Effector memory CD4-positive, alpha-beta T cell (primary cell): ENCODE data around the gene PDE6H.

Experiments
- DNase-seq, 3 donors: peaks; one replicate each; pipeline ENCODE4 v3.0.0-alpha.2; 2020
- H3K27ac ChIP-seq: 2 replicates; pipeline ENCODE4 v1.7.0; 2013; ENCODE audit warnings: mild to moderate bottlenecking, low read length, moderate library complexity; ENCODE audit not compliant: insufficient read depth, poor library complexity, severe bottlenecking
- H3K27me3 ChIP-seq: replicated peaks from 2 replicates; pipeline ENCODE4 v1.7.0; 2013; ENCODE audit warnings: mild to moderate bottlenecking, low read length; ENCODE audit not compliant: insufficient read depth, control insufficient read depth, poor library complexity, severe bottlenecking
- H3K36me3 ChIP-seq: 2 replicates; pipeline ENCODE4 v1.7.0; 2013; ENCODE audit warnings: mild to moderate bottlenecking, low read length, moderate library complexity; ENCODE audit not compliant: control insufficient read depth, insufficient read depth
- H3K4me1 ChIP-seq: 2 replicates; pipeline ENCODE4 v1.7.0; 2013; ENCODE audit warnings: low read length, mild to moderate bottlenecking; ENCODE audit not compliant: control insufficient read depth, insufficient read depth, poor library complexity, severe bottlenecking
- H3K4me3 ChIP-seq: 2 replicates; pipeline ENCODE4 v1.7.0; 2013; ENCODE audit warnings: low read length, low read depth, mild to moderate bottlenecking; ENCODE audit not compliant: insufficient read depth, poor library complexity, severe bottlenecking
- H3K9me3 ChIP-seq: 2 replicates; pipeline ENCODE4 v1.7.0; 2013; ENCODE audit warnings: mild to moderate bottlenecking, low read length, moderate library complexity; ENCODE audit not compliant: control insufficient read depth

The PDE6H gene

DNA sequence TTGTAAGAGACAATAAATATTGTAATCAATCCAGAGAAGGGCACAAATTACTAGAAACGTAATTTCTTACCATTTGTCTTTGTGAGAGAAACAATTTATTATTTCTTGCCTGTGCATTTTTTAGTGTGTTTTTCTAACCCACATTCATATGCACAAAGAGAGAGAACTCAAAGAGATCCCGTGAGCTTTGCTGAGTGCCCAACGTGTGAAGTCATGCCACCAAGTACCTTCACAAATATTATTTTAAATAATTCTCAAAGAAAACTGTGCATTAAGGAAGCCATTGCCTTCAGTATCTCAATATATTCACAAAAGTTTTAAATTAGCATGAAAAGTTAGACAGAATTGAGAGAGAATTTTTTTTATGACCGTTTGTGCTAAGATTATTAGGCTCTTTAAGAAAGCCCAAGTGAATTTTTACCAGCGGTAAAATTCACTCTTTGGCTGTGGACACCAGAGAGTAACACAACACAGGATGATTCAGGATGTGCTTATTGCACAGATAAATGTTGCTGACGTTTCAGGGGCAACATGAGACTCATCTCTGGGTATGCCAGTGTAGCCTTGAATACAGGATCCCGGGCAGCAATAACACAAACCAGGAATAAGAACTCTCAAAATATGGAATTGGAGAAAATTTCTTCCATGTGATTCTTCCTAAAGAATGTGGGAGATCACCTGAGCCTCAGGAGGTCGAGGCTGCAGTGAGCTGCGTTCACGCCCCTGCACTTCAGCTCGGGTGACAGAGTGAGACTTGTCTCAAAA is 14.3 kb upstream of the PDE6H start:
- H3K4me3 ChIP-seq: peak overlapping the region; percentile 64
- no peaks in the 10 kb centered on the region for H3K27me3 ChIP-seq
- H3K27ac ChIP-seq: peak overlapping the region; percentile 90
- no peak for DNase-seq
- peaks cover 53% of the 10 kb centered on the region for H3K4me1 ChIP-seq
- H3K9me3 ChIP-seq: no peaks in the 10 kb centered on the region
- H3K36me3 ChIP-seq: no peaks in the 10 kb centered on the region

DNA sequence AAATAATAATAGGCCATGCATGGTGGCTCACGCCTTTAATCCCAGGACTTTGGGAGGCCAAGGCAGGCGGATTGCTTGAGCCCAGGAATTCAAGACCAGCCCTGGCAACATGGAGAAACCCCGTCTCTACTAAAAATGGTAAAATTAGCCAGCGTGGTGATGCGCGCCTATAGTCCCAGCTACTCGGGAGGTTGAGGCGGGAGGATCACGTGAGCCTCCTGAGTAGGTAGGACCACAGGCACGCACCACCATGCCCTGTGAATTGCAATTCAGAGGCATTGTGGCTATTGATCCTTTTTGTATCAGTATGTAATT is 13.8 kb upstream of the PDE6H start:
- DNase-seq: no peak
- peak overlapping the region; percentile 64 for H3K4me3 ChIP-seq
- no peaks in the 10 kb centered on the region for H3K9me3 ChIP-seq
- H3K27me3 ChIP-seq: no peaks in the 10 kb centered on the region
- H3K36me3 ChIP-seq: no peaks in the 10 kb centered on the region
- H3K27ac ChIP-seq: peak overlapping the region; percentile 90
- peaks cover 53% of the 10 kb centered on the region for H3K4me1 ChIP-seq

DNA sequence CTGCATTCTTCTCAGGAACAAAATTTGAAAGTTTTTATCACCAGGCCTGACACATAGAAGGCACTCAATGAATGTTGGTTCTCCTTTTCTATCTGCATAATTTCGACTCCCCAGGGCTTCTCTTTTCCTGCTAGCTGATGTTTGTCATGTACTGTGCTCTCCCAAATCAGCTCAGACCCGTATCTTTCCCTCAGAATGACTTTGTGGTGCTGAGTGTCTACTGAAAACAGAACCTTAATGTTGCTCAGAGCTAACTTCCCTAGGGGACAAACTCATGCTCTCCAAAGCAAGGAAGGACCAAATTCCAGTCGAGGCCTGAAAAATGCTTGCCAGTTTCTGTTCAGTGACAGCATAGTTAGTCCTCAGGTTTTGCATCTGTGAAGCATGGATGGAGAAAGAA is 13.4 kb upstream of the PDE6H start:
- H3K4me3 ChIP-seq: peak overlapping the region; percentile 64
- no peak for DNase-seq
- H3K27me3 ChIP-seq: no peaks in the 10 kb centered on the region
- H3K4me1 ChIP-seq: peaks cover 53% of the 10 kb centered on the region
- peak overlapping the region; percentile 90 for H3K27ac ChIP-seq
- no peaks in the 10 kb centered on the region for H3K36me3 ChIP-seq
- H3K9me3 ChIP-seq: no peaks in the 10 kb centered on the region

DNA sequence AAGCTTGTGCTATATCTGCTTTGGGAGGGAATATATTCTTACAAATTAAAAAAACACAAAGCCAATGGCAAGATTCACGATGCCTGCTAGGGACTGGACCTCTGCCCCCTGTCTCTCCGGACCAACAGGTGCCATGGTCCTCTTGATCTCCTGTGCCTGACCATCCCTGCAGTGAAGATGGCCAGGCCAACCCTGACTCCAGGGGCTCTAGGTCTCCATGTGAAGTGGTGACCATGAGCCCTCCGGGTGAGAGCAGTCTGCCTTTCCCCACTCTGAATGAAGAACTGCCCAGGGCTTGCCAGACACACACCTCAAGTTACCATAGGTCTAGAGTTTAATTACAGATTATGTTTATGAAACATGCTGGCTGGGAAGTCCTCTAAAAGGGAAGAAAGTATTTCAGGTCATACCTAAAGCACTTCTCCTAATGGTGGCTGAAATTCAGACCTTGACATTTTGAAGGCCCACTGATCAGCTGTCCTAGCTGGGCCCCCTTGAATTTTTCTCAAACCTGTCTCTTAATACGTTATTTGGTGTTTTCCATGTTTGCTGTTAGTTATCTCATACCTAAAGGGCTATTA is 12.8 kb upstream of the PDE6H start:
- Histone ChIP-seq H3K4me1 (peaks cover 54% of the 10 kb centered on the region), H3K4me3 (peak overlapping the region; percentile 64), H3K27ac (peak overlapping the region; percentile 90), H3K9me3 (no peaks in the 10 kb centered on the region), H3K27me3 (no peaks in the 10 kb centered on the region), H3K36me3 (no peaks in the 10 kb centered on the region)
- DNase-seq: no peak

DNA sequence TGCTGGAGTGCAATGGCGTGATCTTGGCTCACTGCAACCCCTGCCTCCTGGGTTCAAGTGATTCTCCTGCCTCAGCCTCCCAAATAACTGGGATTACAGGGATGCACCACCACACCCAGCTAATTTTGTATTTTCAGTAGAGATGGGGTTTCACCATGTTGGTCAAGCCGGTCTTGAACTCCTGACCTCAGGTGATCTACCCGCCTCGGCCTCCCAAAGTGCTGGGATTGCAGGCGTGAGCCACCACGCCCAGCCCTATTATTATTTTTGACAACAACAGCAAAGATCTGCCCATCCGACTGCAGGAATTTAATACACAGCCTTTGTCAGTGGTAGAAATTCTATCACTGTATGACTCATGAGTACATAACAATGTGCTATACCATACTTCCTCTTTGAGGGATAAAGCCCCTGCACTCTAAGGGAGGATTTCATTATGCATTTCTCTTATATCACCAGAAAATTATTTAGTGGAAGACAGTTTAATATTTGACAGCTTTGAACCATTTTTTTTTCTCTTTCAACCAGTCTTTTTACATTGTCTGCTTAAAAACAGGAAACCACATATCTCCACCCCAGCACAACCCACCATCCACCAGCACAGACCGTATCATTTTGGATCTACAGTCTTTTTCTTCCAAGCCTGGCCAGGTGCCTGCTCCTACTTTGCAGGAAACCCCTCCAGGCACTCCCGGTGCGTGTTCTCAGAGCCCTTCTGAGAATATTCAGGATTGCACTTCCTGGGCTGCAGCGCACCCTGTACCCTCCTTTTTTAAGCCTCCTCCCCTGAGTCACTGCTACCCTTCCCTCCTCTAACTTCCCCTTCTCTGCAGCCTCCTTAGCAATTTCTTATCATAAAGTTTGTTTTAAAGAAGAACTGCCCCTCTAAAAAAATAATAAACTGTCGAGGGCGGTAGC is 12.0 kb upstream of the PDE6H start:
- Histone ChIP-seq H3K27ac (peak overlapping the region; percentile 90), H3K9me3 (no peaks in the 10 kb centered on the region), H3K27me3 (no peaks in the 10 kb centered on the region), H3K36me3 (no peaks in the 10 kb centered on the region), H3K4me3 (peak overlapping the region; percentile 64), H3K4me1 (peaks cover 48% of the 10 kb centered on the region)
- DNase-seq: peak; percentile 31 to 45 (median 39)

DNA sequence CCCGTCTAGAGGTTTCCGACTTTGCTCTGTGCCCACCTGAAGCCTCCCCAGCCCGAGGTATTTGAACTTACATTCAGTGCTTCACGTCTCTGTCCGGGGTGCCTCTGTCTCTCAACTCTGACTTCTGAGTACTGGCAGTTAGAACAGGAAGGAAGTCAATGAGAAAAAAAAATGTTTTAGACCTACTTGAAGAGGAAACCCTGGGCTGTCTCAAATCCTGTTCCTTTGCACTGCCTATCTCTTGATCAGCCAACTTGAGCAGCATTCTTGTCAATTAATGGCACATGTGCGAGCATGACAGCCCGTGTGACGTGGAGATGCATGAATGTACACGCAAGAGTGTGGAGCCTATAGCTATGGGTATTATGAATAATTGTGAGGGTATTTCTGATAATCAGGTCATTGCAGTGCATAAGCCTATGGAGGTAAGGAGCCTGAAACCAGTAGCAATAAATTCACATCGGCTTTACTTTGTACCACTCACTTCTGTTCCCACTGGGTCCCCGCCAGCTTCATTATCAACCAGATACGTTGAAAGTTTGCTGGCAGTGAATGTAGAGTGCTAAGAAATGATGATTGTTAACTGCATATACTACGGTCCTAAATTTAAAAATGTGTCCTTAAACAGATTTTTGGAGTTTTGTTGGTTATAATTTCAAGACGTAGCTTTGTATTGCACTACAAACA is 11.2 kb upstream of the PDE6H start, which contains the start of gene ARHGDIB:
Gene ARHGDIB, minus strand, starts transcription at position 136 of the 687 bp plus-strand sequence. CDS start 10,889 bp downstream, outside the sequence.
- peak within 1 kb of the TSS; percentile 64 for H3K4me3 ChIP-seq
- DNase-seq: peak; percentile 78 to 83 (median 81)

DNA sequence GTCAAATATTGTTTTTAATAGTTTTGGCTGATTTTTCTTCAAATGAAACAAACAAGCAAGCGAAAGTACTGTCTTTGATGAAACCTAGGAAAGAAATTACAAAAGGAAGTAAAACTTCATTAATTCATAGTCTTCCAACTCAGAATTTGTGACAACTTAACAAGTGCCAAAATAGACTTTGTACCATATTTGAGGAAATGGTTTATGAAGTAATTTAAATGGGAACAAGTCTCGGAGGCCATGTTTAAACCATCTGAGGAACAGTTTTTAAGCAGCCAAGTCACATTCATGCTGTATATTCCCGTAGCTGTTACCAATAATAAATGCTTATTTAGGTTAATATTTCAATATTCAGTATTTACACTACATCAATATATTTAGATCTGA is 10.7 kb upstream of the PDE6H start:
- Histone ChIP-seq H3K4me1 (peaks cover 35% of the 10 kb centered on the region), H3K27ac (peak overlapping the region; percentile 90), H3K4me3 (peak overlapping the region; percentile 64)

More for the DNA sequence above, 11.2 kb upstream of the PDE6H start, which contains the start of gene ARHGDIB:
- Histone ChIP-seq H3K9me3 (no peaks in the 10 kb centered on the region), H3K4me1 (peaks cover 40% of the 10 kb centered on the region), H3K27me3 (no peaks in the 10 kb centered on the region), H3K36me3 (no peaks in the 10 kb centered on the region), H3K27ac (peak within 1 kb of the TSS; percentile 90)

DNA sequence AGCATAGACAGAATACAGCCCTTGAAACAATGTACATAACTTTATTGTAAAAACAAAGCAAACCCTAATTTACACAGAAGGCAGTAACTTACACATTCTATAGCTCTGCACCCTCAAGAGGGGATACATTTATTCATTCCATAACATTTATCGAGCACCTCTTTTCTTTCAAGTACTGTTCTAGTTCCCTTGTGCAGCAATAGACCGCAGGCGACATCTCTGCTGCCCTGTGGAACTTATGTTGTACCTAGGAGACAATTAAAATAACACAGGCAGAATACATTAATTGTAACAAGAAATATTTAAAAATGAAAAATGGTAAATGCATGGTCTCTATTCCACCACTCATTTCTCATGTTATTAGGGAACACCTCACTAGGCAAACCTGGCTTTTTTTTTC is 10.0 kb upstream of the PDE6H start:
- Histone ChIP-seq H3K27ac (peak overlapping the region; percentile 90), H3K9me3 (no peaks in the 10 kb centered on the region), H3K4me1 (peaks cover 30% of the 10 kb centered on the region), H3K36me3 (no peaks in the 10 kb centered on the region), H3K4me3 (no peak overlapping the region), H3K27me3 (no peaks in the 10 kb centered on the region)
- no peak for DNase-seq

More for the DNA sequence above, 10.7 kb upstream of the PDE6H start:
- H3K27me3 ChIP-seq: no peaks in the 10 kb centered on the region
- H3K9me3 ChIP-seq: no peaks in the 10 kb centered on the region
- no peak for DNase-seq
- H3K36me3 ChIP-seq: no peaks in the 10 kb centered on the region

DNA sequence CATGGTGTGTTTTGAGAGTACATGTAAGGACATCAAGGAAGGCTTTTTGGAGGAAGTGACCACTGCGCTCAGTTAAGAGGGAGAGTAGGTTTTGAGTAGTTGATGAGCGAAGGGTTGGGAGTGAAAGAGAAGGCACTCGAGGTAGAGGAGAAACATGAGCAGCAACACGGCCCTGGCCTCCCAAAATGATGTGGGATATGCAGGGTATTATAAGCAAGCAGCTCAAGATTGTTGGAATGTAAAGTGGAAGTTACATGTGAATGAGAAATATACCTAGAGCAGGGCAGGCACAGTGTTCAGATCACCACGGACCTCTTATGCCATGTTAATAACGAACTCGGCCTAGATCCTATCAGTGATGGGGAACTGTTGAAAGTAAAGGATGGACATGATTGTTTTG is 9.3 kb upstream of the PDE6H start:
- DNase-seq: no peak
- Histone ChIP-seq H3K27me3 (no peaks in the 10 kb centered on the region), H3K27ac (peak overlapping the region; percentile 90), H3K4me3 (no peak overlapping the region), H3K4me1 (peaks cover 30% of the 10 kb centered on the region), H3K36me3 (no peaks in the 10 kb centered on the region), H3K9me3 (no peaks in the 10 kb centered on the region)
